Left ventricle myocardium inferior (tissue), 1 donor: ENCODE data around the gene FAT1. TPM values are rescaled to one million over a fixed set of nuclear protein-coding genes. Genes with fewer than 3 reads are reported as not detected.
A peak's percentile ranks its signal among the peaks of the same experiment; 100 is the strongest.

Experiments used
- DNase-seq: peaks from one replicate; pipeline ENCODE4 v3.0.0-alpha.2; 2020
- H3K27ac ChIP-seq: fragments of 200-600 bp; replicated peaks from 2 replicates; pipeline ENCODE4 v1.8.0; 2021
- H3K27me3 ChIP-seq: fragments of 200-600 bp; 2 replicates; pipeline ENCODE4 v1.8.0; 2021; ENCODE audit warnings: low read depth
- H3K36me3 ChIP-seq: fragments of 200-600 bp; 2 replicates; pipeline ENCODE4 v1.8.0; 2021
- H3K4me1 ChIP-seq: fragments of 200-600 bp; 2 replicates; pipeline ENCODE4 v1.8.0; 2021
- H3K4me3 ChIP-seq: fragments of 200-600 bp; 2 replicates; pipeline ENCODE4 v1.8.0; 2021; ENCODE audit warnings: mild to moderate bottlenecking, moderate library complexity
- H3K9me3 ChIP-seq: fragments of 200-600 bp; replicated peaks from 2 replicates; pipeline ENCODE4 v1.8.0; 2021
- intact Hi-C: fragments of 100-400 bp; cut with micrococcal nuclease; formaldehyde crosslinking; loops from one replicate; pipeline ENCODE4 v1.11.0; 2022
- total RNA-seq: library from RNA; stranded (reverse); fragmentation: NEBNext Ultra II Directional; extraction: Animal tissue kit (Norgen Biotek cat#: 25700); gene quantifications from one replicate; pipeline ENCODE4 v1.2.1, GENCODE V29; 2021
- TF ChIP-seq, protein P1 (sequence below): fragments of 200-600 bp; IDR thresholded peaks from 2 replicates; pipeline ENCODE4 v1.8.0; 2021; ENCODE audit warnings: antibody characterized with exemption, mild to moderate bottlenecking, borderline replicate concordance
- donor health status: DM: no; HTN: yes; CAD: no; lungs with severe emphysema.

Gene FAT1
- total RNA-seq, 1 donor from 2014 or later: 59.1 TPM

DNA sequence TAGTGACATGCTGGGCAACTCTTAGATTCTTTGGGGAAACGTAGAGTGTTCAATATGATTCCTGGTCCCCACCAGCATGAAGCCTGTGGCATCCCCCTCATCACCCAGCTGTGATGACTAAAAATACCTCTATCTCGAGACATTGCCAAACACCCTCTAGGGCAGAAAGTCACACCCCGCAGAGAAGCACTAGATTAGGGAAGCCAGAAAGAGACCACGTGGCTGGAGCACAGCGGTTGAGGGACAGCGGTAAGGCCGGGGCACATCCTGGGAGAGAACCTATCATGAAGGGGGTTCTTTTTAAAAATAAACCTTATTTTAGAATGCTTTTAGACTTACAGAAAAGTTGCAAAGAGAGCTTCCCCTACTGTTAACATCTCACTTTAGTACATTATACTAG is 11.0 kb downstream of the FAT1 start:
- Histone ChIP-seq H3K4me3 (no peak overlapping the region), H3K36me3 (peaks cover 15% of the 10 kb centered on the region), H3K9me3 (no peaks in the 10 kb centered on the region), H3K27me3 (no peaks in the 10 kb centered on the region), H3K27ac (peak overlapping the region; percentile 61), H3K4me1 (peaks cover 87% of the 10 kb centered on the region)
- DNase-seq: peak; percentile 33
- intact Hi-C loops: no loop called here
- TF ChIP-seq, protein P1, sequence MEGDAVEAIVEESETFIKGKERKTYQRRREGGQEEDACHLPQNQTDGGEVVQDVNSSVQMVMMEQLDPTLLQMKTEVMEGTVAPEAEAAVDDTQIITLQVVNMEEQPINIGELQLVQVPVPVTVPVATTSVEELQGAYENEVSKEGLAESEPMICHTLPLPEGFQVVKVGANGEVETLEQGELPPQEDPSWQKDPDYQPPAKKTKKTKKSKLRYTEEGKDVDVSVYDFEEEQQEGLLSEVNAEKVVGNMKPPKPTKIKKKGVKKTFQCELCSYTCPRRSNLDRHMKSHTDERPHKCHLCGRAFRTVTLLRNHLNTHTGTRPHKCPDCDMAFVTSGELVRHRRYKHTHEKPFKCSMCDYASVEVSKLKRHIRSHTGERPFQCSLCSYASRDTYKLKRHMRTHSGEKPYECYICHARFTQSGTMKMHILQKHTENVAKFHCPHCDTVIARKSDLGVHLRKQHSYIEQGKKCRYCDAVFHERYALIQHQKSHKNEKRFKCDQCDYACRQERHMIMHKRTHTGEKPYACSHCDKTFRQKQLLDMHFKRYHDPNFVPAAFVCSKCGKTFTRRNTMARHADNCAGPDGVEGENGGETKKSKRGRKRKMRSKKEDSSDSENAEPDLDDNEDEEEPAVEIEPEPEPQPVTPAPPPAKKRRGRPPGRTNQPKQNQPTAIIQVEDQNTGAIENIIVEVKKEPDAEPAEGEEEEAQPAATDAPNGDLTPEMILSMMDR: no peak

DNA sequence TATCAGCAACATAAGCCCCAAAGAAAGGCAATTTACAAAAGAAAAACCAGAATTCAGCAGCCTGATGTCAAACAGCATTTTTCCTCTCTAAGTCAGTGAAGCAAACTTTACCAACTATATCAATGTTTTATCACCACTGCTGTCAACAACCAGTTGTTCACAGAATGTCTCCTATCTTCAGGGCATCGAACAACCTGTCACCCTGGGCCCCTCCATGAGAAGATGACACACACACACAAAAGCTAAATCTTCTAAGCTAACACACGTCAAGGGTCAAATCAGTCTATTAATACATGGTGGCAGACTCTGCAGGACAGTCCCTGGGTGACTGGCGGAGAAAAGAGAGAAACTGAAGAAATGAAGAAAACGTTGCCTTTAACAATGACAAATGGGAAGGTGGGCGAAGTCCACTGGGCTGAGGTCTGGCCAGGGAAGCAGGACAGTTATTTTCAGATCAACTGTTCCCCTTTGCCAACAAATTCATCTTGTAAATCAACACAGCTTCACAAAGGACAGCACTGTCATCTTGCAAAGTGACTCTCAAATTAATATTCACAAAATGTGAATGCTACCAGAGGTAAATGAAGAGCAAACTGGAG is 13.0 kb downstream of the FAT1 start:
- DNase-seq: no peak
- no peak overlapping the region for H3K4me3 ChIP-seq
- peaks cover 89% of the 10 kb centered on the region for H3K4me1 ChIP-seq
- TF ChIP-seq, protein P1: no peak
- H3K27me3 ChIP-seq: no peaks in the 10 kb centered on the region
- H3K9me3 ChIP-seq: no peaks in the 10 kb centered on the region
- intact Hi-C loops: no loop called here
- peaks cover 24% of the 10 kb centered on the region for H3K36me3 ChIP-seq
- peak overlapping the region; percentile 61 for H3K27ac ChIP-seq

DNA sequence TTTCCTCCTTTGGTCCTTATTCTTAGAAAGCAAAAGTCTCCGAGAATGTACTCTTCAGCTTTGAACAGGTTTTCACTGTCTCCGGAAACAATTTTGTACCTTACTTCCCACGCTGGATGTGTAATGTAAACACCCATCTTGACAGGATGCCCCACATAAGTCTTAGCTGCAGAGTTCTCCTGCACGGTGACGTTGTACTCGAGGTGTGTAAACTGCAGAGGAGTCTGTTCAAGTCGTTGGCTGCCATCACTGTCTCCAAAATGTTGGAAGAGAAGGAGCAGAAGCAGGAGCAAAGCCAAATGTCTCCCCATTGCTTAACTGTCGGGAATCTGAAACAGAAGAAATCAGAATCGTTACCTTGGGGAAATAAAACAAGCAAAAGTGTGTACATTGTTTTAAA is 14.1 kb downstream of the FAT1 start:
- Histone ChIP-seq H3K27me3 (no peaks in the 10 kb centered on the region), H3K27ac (peak overlapping the region; percentile 61), H3K4me3 (no peak overlapping the region), H3K9me3 (no peaks in the 10 kb centered on the region), H3K36me3 (peaks cover 24% of the 10 kb centered on the region), H3K4me1 (peaks cover 95% of the 10 kb centered on the region)
- intact Hi-C loops: no loop called here
- TF ChIP-seq, protein P1: no peak
- no peak for DNase-seq

DNA sequence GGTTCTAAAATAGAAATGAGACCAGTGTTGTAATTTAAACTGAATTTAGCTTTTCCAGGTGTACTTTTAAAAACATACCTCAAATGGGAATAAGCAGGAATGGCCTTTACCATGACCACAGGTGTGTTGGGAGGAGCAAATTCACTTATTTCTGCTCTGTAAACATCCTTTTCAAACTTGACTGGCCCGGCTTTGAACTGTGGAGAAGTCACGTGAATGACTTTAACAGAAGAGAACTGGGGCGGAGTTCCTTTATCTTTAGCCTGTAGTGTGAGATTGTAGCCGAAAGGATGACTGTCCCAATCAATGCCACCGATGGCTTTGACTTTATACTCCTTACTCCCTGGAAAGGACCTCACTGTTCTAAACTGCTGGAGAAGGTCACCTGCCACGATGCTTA is 15.1 kb downstream of the FAT1 start:
- DNase-seq: no peak
- Histone ChIP-seq H3K27me3 (no peaks in the 10 kb centered on the region), H3K4me1 (peaks cover 98% of the 10 kb centered on the region), H3K36me3 (peaks cover 24% of the 10 kb centered on the region), H3K27ac (peak overlapping the region; percentile 59), H3K4me3 (no peak overlapping the region), H3K9me3 (no peaks in the 10 kb centered on the region)
- intact Hi-C loops: no loop called here
- TF ChIP-seq, protein P1: no peak

DNA sequence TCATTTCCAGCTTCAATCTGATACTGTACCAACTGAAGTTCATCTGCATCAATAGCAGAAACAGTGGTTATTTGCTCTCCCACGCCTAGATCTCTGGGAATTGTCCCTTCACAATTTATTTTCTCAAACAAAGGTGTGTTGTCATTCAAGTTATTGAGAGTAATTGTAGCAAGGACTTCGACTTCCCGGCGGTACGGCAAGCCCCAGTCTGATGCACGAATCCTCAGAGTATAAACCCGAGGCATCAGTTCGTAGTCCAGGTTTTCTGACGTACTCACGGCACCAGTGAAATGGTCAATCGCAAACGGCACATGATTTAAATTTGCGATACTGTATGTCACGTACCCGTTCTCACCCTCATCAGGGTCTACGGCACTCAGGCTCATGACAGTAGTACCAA is 15.7 kb downstream of the FAT1 start:
- no peak for DNase-seq
- Histone ChIP-seq H3K4me3 (no peak overlapping the region), H3K36me3 (peaks cover 24% of the 10 kb centered on the region), H3K27ac (peak overlapping the region; percentile 59), H3K27me3 (no peaks in the 10 kb centered on the region), H3K4me1 (peaks cover 98% of the 10 kb centered on the region), H3K9me3 (no peaks in the 10 kb centered on the region)
- TF ChIP-seq, protein P1: no peak
- intact Hi-C loops: no loop called here

DNA sequence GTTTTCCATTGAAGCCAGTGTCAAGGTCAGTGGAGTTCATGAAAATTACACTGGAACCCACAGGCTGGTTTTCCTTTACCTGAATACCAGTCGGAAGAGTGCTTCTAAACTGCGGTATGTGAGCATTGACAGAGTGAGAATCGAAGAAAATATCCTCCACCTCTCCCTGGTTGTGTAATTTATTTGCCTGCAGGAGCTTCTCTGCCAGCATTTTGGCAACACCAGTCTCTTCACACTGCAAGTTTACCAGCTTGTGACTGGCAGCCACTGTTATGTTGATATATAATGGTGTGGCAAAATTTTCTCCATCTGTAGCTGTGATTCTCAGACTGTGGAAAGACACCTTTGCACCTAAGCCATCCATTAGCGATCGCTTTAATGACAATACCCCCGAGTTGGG is 16.1 kb downstream of the FAT1 start:
- H3K9me3 ChIP-seq: no peaks in the 10 kb centered on the region
- intact Hi-C loops: no loop called here
- no peak overlapping the region for H3K4me3 ChIP-seq
- DNase-seq: no peak
- TF ChIP-seq, protein P1: no peak
- H3K27me3 ChIP-seq: no peaks in the 10 kb centered on the region
- H3K36me3 ChIP-seq: peaks cover 24% of the 10 kb centered on the region
- peak overlapping the region; percentile 59 for H3K27ac ChIP-seq
- peaks cover 99% of the 10 kb centered on the region for H3K4me1 ChIP-seq
